Measurements from ENCODE around the gene NFYB.

Gene NFYB

DNA sequence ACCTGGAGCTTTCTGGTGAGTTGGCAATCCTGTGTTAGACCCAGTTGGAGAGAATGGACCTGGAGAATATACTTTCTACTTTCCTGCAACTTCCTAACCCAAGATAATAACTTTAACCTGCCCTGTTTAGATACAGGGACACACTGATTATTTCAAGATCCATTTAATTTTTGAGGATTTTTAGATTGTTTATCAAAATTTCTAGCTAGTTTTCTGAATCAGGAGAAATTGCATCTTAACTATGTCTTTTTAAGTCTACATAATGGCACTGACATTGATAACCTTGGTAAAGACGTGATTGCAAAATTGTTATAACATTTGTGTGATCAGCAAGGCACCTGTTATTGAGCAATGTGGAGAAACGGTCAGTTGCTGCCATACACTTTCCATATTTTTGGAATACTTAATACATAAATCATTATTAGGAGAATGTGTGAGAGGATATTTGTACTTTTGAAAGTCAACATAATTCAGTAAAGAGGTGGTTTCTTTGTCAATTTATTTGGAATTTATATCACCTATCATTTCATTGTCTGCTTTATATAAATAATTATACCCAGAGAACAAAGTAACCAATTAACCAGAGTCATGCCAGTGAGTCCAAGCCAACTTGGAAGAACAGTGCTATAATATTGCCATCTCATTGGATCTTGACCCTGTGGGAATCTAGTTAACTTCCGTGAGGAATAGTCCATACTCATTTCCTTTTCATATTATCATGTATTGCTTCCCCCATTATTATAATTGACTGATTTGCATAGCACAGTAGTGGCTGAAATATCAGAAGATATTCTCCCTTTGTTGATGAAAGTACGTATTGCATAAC, 28.4 kb downstream of the NFYB start:
- no peak for DNase-seq

DNA sequence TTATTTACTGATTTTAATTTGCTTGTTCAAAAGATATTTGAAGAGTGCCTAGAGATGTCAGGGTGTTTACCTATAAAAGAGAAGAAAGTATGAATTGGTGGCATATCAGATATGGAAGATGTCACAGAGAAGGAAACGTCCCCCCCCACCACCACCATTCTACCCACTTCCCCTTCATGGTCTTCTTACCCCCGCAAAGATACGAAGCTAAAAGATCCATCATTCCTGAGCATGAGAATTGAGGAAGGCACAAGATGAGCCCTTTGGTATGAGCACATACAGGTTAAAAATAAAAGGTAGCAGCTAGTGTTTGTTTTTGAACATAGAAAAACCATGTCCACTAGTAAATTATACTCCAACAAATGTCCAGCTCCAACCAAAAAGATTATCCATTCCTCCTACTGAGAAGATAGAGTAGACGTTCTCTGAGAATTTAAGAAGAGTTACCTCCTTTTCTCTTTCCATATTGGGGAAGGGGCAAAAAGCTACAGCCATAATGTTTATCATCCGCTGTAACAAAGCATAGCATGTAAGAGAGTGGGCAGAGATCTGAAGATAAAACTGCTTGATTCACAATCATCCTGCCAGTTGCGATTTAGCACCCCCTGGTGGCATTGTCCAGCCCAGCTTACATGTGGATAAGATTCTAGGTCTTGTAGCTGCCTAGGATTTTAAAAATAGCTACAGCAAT, 29.1 kb downstream of the NFYB start:
- DNase-seq, result peak; percentile 74

DNA sequence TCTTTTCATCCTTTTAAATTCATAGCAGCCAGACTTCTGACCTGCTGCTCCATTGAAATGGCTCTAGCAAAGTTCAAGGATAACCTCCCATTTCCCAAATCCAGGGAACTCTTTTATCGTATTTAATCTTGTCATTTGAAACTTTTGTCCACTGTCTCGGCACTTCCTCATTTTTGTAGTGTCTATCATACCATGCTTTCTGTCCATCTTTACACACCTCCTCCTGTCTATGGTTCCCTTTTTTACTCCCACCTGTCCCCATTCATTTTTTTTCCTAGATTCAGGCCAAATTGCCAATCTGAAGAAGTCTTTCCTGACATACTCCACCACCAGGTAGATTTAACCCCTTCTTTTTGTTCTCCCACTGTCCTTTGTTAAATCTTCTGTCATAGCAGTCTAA, 31.0 kb downstream of the NFYB start:
- DNase-seq, result no peak

DNA sequence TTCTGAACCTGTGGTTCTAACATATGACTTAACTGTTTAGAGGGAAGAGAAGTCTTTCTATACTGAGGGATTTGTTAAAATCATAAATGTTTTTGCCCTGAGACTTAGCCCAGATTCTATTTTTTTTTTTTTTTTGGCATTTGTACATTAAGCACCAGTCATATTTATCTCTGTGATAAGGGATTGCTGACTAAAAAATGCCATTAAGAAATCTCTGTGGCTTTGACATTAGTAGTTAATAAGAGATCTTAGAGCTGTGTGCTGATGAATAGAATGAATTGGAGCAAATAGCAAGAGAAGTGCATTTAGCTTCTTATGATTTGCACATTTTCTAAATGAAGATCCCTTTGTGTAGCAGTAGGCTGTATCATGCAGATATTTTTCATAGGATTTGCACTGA, 32.5 kb downstream of the NFYB start:
- DNase-seq, result no peak

DNA sequence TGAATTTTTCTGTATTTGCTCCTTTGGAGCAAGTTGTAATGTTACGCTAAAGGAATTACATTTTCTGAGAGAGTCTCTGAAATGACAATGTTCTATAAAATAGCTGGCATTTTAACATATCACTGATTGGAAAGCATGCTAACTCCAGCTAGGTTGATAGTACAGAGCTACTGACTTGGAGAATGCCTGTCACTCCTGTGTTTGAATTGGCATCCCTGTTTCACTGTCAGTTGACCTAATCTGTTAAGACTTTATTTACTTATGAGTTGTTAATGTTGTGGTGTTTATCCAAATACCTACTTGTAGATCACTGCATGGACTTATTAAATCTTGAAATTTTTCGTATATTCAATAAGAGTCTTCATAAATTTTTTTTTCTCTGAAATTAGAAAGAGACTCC, 40.1 kb downstream of the NFYB start:
- no peak for DNase-seq

DNA sequence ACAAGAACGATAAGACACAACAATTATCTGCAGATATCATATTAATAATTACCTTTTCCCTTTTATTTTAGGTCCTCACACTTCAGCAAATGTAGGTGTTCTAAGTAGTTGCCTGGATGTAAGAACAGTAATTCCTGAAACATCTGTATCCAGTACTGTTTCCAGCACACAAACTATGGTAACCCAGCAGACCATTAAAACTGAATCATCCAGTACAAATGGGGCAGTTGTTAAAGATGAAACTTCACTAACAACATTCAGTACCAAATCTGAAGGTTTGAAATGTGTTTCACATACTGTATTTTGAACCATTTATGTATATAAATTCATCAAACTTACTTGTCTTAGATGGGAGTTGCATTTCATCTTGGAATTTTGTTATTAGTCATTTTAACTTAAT, 42.7 kb downstream of the NFYB start:
- no peak for DNase-seq

DNA sequence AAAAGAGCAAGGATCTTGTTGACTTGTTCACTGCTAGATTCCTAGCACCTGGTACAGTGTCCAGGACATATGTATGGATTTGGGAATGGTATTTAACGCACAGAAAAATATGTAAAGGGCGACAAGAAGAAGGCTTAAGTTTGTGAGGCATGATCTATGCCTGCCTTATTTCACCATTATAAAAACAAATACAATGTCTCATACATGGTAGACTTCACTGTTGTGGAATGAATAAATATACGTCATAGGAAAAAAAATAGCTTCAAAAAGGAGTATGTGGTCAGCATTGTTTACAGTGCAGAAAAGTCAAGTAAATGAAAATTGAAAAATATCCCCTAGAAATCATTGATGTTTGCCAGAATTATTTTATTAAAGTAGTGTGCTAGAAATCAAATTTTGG, 43.7 kb downstream of the NFYB start:
- no peak for DNase-seq

DNA sequence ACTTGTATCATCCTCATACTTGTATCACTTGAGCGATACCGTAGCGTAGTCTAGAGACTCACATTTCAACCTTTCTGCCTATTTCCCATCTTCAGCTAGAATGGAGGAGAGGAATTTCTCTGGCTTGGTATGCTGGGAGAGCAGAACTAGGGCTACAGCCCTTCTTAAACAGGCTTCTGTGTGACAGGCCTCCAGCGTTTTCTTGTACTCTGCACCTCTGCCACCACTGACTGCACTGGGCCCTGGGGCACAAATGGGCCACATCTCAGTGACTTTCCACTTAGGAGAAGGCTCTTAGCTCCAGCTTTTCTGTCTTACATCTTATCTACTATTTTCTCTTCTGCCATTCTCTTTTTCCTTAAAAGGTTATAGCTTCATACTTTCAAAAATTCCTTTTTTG, 46.9 kb downstream of the NFYB start:
- DNase-seq, result no peak

DNA sequence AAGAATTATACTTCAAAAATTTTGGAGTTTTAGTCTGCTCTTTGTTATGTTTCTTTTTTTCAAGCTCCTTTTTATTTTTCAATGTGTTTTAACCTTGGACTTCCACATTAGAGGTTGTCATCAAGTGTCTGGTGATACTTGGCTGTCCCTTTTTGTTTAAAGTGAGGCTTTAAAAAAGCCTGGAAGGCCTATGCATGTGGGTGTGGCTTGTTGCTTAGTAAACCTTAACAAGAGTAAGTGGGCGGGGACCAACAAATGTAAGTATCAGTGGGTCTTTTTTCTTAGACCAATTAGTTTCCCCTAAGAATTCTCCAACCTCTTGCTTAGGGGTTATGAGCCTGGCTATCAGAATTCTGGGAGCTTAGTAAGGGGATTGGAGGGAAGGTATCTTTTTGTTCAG, 47.3 kb downstream of the NFYB start:
- no peak for DNase-seq

DNA sequence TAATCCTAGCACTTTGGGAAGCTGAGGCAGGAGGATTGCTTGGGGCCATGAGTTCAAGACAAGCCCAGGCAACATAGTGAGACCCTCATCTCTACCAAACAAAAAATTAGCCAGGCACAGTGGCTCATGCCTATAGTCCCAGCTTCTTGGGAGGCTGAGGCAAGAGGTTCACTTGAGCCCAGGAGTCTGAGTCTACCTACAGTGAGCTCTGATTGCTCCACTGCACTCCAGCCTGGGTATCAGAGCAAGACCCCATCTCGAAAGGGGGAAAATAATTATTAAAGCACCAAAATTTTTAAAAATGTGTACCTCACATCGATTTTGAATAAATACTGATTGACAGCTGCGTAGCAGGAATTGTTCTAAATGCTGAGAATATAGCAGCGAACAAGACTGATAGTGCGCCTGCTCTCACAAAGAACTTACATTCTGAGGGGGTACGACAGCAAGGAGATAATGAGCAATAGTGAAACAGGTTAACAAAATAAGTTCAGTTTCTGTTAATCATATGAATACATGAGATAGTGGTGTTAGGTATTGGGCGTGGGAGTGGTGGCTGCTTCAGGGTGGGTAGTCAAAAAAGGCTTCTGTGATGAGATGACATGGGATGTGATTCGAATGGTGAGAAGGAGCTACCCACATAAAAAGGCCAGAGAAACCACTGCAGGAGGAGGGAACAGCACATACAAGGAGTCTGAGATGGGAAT, 54.1 kb downstream of the NFYB start:
- no peak for DNase-seq

DNA sequence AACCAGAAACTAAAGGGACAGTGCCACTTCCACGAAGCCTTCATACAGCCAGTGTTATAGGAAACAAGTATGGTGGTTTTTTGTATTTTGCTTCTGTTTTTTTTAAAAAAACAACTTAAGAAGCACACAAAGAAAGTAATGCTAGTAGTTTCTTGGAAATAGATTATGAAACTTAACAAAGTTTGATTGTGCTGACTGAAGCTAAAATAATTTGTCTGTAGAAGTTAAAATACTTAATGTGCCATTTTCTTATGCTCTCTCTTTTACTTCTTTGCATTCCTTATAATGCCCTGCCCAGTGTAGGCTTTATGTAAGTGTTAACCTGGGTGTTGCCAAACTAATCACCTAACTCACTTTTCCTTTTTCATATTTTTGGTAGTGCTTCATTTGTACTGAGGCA, 57.2 kb downstream of the NFYB start:
- DNase-seq, result no peak

DNA sequence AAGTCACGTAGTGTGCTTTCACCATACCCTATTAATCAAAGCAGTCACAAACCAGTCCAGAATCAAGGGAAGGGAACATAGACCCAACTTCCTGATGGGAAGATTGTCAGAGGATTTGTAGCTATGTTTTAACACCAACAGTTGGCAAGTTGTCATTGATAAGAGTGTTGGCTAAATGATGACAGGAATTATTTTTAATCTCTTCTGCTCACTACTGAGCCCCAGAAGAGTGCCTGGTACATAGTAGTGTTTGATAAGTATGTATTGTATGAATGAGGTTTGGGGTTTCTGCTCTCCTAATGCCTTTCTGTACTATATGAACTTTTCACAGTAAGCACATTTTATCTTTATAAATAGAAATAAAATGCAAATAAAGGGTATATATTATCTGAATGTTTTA, 59.0 kb downstream of the NFYB start:
- DNase-seq, result no peak

DNA sequence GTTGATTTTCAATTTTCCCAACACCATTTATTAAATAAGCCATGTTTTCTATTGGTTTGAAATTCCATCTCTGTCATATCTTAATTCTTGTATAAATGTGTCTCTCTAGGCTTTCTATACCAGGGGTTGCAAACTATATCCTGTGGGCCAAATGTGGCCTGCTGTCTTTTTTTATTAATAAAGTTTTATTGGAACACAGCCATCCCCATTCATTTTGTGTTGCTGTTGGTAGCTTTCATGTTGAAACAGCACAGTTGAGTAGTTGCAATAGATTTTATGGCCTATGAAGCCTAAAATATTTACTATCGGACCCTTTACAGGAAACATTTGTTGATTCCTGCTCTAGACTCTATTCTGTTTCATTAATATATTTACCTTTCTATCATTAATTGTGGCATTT, 64.3 kb downstream of the NFYB start:
- no peak for DNase-seq

DNA sequence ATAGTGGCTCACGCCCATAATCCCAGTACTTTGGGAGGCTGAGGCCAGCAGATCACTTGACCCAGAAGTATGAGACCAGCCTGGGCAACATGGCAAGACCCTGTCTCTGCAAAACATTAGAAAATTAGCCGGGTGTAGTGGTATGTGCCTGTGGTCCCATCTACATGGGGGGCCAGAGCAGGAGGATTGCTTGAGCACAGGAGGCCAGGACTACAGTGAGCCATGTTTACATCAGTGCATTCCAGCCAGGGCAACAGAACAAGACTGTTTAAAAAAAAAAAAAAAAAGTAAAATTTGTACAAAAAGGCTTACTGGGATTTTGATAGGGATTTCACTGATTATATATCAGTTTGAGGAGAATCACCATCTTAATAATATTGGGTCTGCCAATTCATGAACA, 65.9 kb downstream of the NFYB start:
- no peak for DNase-seq

Measured in fibroblast of skin of right quadriceps (primary cell).